A549 (cell line): ENCODE results near the gene NADSYN1. TPM values are rescaled to one million over a fixed set of nuclear protein-coding genes. Genes with fewer than 3 reads are reported as not detected.

Source experiments
- ATAC-seq, 2 experiments: fragments of 200-7000 bp in 1 of 2; fragments of >200 bp in 1 of 2; cut with Nextera tagmentation in 1 of 2; cut with Tn5 transposase in 1 of 2; 3 replicates each; pipeline versions ENCODE4 v1.8.0 to v1.9.1; 2018 to 2020; ENCODE audit warnings: mild to moderate bottlenecking in 1 of 2, moderate library complexity in 1 of 2
- CTCF ChIA-PET: fragments of 300-600 bp; sonication (Branson Sonifier 250); formaldehyde crosslinking; extraction: SDS; loops from one replicate; lab custom pipeline; 2021; ENCODE audit warnings: antibody characterized with exemption, inconsistent platforms; lab: Yijun Ruan, JAX
- POLR2A ChIA-PET: fragments of 350-600 bp; formaldehyde crosslinking; extraction: SDS; loops from one replicate; lab custom pipeline; 2021; ENCODE audit warnings: antibody characterized with exemption, inconsistent platforms; lab: Yijun Ruan, JAX
- DNase-seq, 2 experiments: peaks; one replicate each; pipeline versions ENCODE4 v3.0.0 to v3.0.0-alpha.2; 2011 to 2016; ENCODE audit warnings: low read depth in 1 of 2, low spot score in 1 of 2
- FAIRE-seq: peaks from 2 replicates; lab custom pipeline; 2011; peaks lifted over from hg19 to GRCh38; lab: Jason Lieb, UNC
- H3K27ac ChIP-seq, 2 experiments: fragments of >200 bp; sonication (Bioruptor Twin); formaldehyde crosslinking; 3 replicates each; pipeline ENCODE4 v1.5.1; 2016 to 2017
- H3K4me1 ChIP-seq: fragments of >200 bp; sonication (Bioruptor Twin); formaldehyde crosslinking; 3 replicates; pipeline ENCODE4 v1.6.1; 2016
- H3K4me2 ChIP-seq: fragments of >200 bp; sonication (Bioruptor Twin); formaldehyde crosslinking; 3 replicates; pipeline ENCODE4 v1.6.1; 2016
- H3K4me3 ChIP-seq: fragments of >200 bp; sonication (Bioruptor Twin); formaldehyde crosslinking; 3 replicates; pipeline ENCODE4 v1.5.1; 2016
- H3K9me3 ChIP-seq: fragments of >200 bp; sonication (Bioruptor Twin); formaldehyde crosslinking; 3 replicates; pipeline ENCODE4 v1.6.1; 2016
- BHLHE40 ChIP-seq: IDR thresholded peaks from 2 replicates; pipeline ENCODE4 v1.6.1; 2012; ENCODE audit warnings: low read depth, low read length, inconsistent platforms
- CHD4 ChIP-seq: fragments of 200-600 bp; sonication (generic); IDR thresholded peaks from 2 replicates; pipeline ENCODE4 v1.6.1; 2016; ENCODE audit warnings: antibody characterized with exemption, mild to moderate bottlenecking, borderline replicate concordance
- EHMT2 ChIP-seq: fragments of 200-600 bp; sonication (generic); IDR thresholded peaks from 2 replicates; pipeline ENCODE4 v1.6.1; 2016; ENCODE audit warnings: antibody characterized with exemption, low read depth, mild to moderate bottlenecking, moderate library complexity
- ESRRA ChIP-seq: fragments of 150-350 bp; IDR thresholded peaks from 2 replicates; pipeline ENCODE4 v1.6.1; 2014; ENCODE audit warnings: mild to moderate bottlenecking, low read length, borderline replicate concordance
- FOSL2 ChIP-seq, 2 experiments: fragments of 450-650 bp in 1 of 2; fragments of >200 bp in 1 of 2; sonication (Bioruptor Twin) in 1 of 2; formaldehyde crosslinking; IDR thresholded peaks; 2 replicates each; pipeline versions ENCODE4 v1.5.0 to v1.6.1; 2016 to 2020; ENCODE audit warnings: mild to moderate bottlenecking in 1 of 2, moderate library complexity in 1 of 2
- FOXS1 ChIP-seq: fragments of 250-450 bp; sonication (Bioruptor Pico); IDR thresholded peaks from 2 replicates; pipeline ENCODE4 v1.5.0; 2020; ENCODE audit warnings: mild to moderate bottlenecking, moderate library complexity
- HDAC2 ChIP-seq: fragments of 200-600 bp; sonication (generic); IDR thresholded peaks from 2 replicates; pipeline ENCODE4 v1.6.1; 2016
- HEYL ChIP-seq: fragments of 250-450 bp; sonication (Bioruptor Pico); IDR thresholded peaks from 2 replicates; pipeline ENCODE4 v1.8.0; 2021; ENCODE audit warnings: mild to moderate bottlenecking, moderate library complexity
- HOXA7 ChIP-seq: fragments of 250-450 bp; sonication (Bioruptor Pico); IDR thresholded peaks from 2 replicates; pipeline ENCODE4 v1.5.0; 2020; ENCODE audit warnings: mild to moderate bottlenecking, moderate library complexity
- KDM5A ChIP-seq: fragments of 200-600 bp; sonication (generic); IDR thresholded peaks from 2 replicates; pipeline ENCODE4 v1.6.1; 2016; ENCODE audit warnings: antibody characterized with exemption, mild to moderate bottlenecking
- MAZ ChIP-seq: fragments of 150-350 bp; IDR thresholded peaks from 2 replicates; pipeline ENCODE4 v1.6.1; 2014; ENCODE audit warnings: antibody characterized with exemption, low read depth, low read length, borderline replicate concordance
- NPAS2 ChIP-seq: fragments of 250-450 bp; sonication (Bioruptor Pico); IDR thresholded peaks from 2 replicates; pipeline ENCODE4 v1.8.0; 2022; ENCODE audit warnings: mild to moderate bottlenecking, moderate library complexity, borderline replicate concordance
- POLR2A ChIP-seq: IDR thresholded peaks from 2 replicates; pipeline ENCODE4 v1.6.1; 2012; ENCODE audit warnings: mild to moderate bottlenecking, low read length
- POLR2AphosphoS2 ChIP-seq: conservative IDR thresholded peaks from 2 replicates; pipeline ENCODE4 v1.6.1; 2012; ENCODE audit warnings: low read length, improper control_type of control experiment, inconsistent platforms
- RARB ChIP-seq: fragments of 250-450 bp; sonication (Bioruptor Pico); IDR thresholded peaks from 2 replicates; pipeline ENCODE4 v1.8.0; 2021; ENCODE audit warnings: mild to moderate bottlenecking, moderate library complexity
- RCOR1 ChIP-seq: fragments of 150-350 bp; IDR thresholded peaks from 2 replicates; pipeline ENCODE4 v1.6.1; 2014; ENCODE audit warnings: antibody characterized with exemption, low read length, low read depth
- TFCP2L1 ChIP-seq: fragments of 250-450 bp; sonication (Bioruptor Pico); IDR thresholded peaks from 2 replicates; pipeline ENCODE4 v1.5.0; 2021; ENCODE audit warnings: mild to moderate bottlenecking
- TP53 ChIP-seq: fragments of 250-450 bp; sonication (Bioruptor Pico); IDR thresholded peaks from 2 replicates; pipeline ENCODE4 v1.5.0; 2021; ENCODE audit warnings: mild to moderate bottlenecking, moderate library complexity
- ZFP36 ChIP-seq: fragments of 450-650 bp; IDR thresholded peaks from 2 replicates; pipeline ENCODE4 v1.6.1; 2014; ENCODE audit warnings: borderline replicate concordance; ENCODE audit not compliant: partially characterized antibody
- ZNF302 ChIP-seq: fragments of 250-450 bp; sonication (Bioruptor Pico); IDR thresholded peaks from 2 replicates; pipeline ENCODE4 v1.9.0; 2021; ENCODE audit warnings: inconsistent platforms, mild to moderate bottlenecking, moderate library complexity
- ZSCAN20 ChIP-seq: fragments of 250-450 bp; sonication (Bioruptor Pico); IDR thresholded peaks from 2 replicates; pipeline ENCODE4 v1.8.0; 2022; ENCODE audit warnings: mild to moderate bottlenecking, moderate library complexity
- WGBS: methylation state at CpG from one replicate; pipeline ENCODE4 v1.1.6; 2017; ENCODE audit errors: missing lambda C conversion rate; 5-methylcytosine and 5-hydroxymethylcytosine counted together
- polyA plus RNA-seq, 4 experiments: library from polyadenylated mRNA; depleted of rRNA in 3 of 4; stranded (reverse); fragments of >200 nt; fragmentation: RNase III in 1 of 4; extraction: RNeasy Plus Mini Kit Qiagen cat#74134 plus additional on column Dnase treatment in 1 of 4; gene quantifications; 2 replicates in 3 of 4; 3 replicates in 1 of 4; pipeline ENCODE4 v1.2.3, GENCODE V29; 2011 to 2017
- TF ChIP-seq, protein P1 (sequence below): fragments of 150-350 bp; IDR thresholded peaks from 2 replicates; pipeline ENCODE4 v1.6.1; 2014; ENCODE audit warnings: low read depth, mild to moderate bottlenecking, low read length
- TF ChIP-seq, protein P2 (sequence below): fragments of 450-650 bp; IDR thresholded peaks from 2 replicates; pipeline ENCODE4 v1.6.1; 2014; ENCODE audit warnings: antibody characterized with exemption
- TF ChIP-seq, protein P3 (sequence below): fragments of >200 bp; sonication (Bioruptor Twin); formaldehyde crosslinking; IDR thresholded peaks from 2 replicates; pipeline ENCODE4 v1.6.1; 2016
- TF ChIP-seq, protein P4 (sequence below): IDR thresholded peaks from 2 replicates; pipeline ENCODE4 v1.6.1; 2012
- TF ChIP-seq, protein P5 (sequence below): IDR thresholded peaks from 2 replicates; pipeline ENCODE4 v1.6.1; 2012; ENCODE audit warnings: low read depth, borderline replicate concordance
- TF ChIP-seq, protein P6 (sequence below): fragments of >200 bp; sonication (Bioruptor Twin); formaldehyde crosslinking; IDR thresholded peaks from 3 replicates; pipeline ENCODE4 v1.5.1; 2016

The NADSYN1 gene
- polyA plus RNA-seq, 2 of the 4 experiments (the other 2 are of a cell fraction) = 34.6 to 63.3 TPM

DNA sequence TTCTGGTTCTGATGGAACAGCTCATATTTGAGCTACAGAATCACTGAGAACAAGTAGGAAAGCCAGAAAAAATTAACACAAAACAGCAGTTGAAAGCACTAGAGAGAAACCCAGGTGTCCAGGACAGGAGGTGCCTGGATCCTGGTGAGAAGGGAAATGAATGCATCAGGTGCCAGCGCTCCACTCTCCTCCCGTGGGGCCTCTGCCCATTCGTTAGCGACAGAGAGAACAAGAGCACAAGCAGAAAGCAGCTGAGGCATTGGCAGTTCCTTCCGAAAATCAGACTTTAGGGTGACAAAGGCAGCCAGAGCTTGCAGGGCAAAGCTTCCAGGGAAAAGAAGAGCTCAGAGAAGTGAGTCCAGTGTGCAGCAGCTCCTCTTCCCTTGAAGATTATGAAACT lies 54.1 kb downstream of the NADSYN1 start:
- DNase-seq = no peak
- no peak overlapping the region for H3K4me2 ChIP-seq
- no peak for FAIRE-seq
- POLR2A ChIA-PET = no interaction called here
- TF ChIP-seq, protein P1, sequence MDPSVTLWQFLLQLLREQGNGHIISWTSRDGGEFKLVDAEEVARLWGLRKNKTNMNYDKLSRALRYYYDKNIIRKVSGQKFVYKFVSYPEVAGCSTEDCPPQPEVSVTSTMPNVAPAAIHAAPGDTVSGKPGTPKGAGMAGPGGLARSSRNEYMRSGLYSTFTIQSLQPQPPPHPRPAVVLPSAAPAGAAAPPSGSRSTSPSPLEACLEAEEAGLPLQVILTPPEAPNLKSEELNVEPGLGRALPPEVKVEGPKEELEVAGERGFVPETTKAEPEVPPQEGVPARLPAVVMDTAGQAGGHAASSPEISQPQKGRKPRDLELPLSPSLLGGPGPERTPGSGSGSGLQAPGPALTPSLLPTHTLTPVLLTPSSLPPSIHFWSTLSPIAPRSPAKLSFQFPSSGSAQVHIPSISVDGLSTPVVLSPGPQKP = no peak
- TF ChIP-seq NPAS2 (CRISPR knock-in tag) = no peak
- TF ChIP-seq, protein P2, sequence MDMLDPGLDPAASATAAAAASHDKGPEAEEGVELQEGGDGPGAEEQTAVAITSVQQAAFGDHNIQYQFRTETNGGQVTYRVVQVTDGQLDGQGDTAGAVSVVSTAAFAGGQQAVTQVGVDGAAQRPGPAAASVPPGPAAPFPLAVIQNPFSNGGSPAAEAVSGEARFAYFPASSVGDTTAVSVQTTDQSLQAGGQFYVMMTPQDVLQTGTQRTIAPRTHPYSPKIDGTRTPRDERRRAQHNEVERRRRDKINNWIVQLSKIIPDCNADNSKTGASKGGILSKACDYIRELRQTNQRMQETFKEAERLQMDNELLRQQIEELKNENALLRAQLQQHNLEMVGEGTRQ = no peak
- TF ChIP-seq HEYL (CRISPR knock-in tag) = no peak
- no peak for TF ChIP-seq POLR2AphosphoS2
- TF ChIP-seq, protein P3, sequence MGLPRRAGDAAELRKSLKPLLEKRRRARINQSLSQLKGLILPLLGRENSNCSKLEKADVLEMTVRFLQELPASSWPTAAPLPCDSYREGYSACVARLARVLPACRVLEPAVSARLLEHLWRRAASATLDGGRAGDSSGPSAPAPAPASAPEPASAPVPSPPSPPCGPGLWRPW = no peak
- no peak for TF ChIP-seq FOSL2 (IDR thresholded peaks at IDR 0.05)
- no peak for TF ChIP-seq FOSL2 (CRISPR knock-in tag; IDR thresholded peaks at IDR 0.05)
- no peak for TF ChIP-seq EHMT2
- TF ChIP-seq KDM5A = no peak
- no peak for TF ChIP-seq BHLHE40
- TF ChIP-seq POLR2A = no peak
- no peak for TF ChIP-seq RARB (CRISPR knock-in tag)
- TF ChIP-seq, all 56 proteins: peak for 0
- Histone ChIP-seq H3K9me3 (0 out of 3 replicates have a peak, but pooled peaks cover 6% of the 10 kb centered on the region), H3K4me3 (no peak overlapping the region), H3K4me1 (no peaks in the 10 kb centered on the region), H3K27ac (no peak overlapping the region)
- CTCF ChIA-PET = interaction anchor here (0.9 to 1.5 kb wide), 3 partner anchors 13 to 1193 kb away, joined by 3 read pairs; no protein-coding TSS in a partner anchor
- ATAC-seq = no peak
- WGBS = 91% methylated on average over 5 of the region's 5 CpGs

DNA sequence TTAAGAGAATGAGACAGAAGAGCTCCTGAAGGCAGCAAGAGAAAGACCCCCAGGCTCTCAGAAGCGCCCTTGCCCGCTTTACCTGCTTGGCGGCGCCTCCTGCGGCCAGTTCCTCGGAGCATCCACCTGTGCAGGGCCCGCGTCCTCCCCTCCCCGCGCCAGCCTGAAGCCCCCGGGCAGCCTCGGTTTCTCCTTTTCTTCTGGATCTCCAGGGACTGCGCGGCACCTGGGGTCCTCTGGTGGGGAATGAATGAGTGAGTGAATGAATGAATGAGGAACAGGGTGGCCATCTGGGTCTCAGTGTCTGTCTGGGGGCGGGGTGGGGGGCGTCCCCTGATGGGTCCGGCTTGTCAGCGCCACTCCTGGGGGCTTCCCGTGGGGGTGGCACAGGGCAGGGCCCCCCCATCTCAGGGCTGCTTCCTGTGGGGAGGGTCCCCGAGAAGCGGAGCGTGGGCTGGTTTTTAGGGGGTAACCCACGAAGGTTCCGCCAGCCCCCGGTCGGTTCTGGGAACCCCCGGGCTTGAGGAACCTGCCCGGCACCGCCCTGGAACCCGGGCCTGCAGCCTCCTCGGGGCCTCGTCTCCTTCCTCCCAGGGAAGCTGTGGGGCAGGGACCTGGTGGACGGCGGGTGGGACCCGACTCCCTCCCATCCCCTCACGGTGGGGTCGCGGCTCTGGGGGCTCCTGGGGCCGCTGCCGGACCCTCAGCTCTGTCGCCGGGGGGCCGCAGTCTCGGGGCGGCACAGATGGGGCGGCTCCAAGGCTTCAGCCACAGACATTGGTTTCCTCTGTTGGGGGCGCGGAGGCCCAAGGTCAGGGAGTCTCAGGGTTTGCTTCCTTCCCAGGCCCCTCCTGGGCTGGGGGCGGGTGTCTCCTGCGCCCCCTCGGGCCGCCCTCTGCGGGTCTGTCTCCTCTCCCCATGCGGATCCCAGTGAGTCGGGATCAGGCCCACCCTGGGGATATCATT lies 65.8 kb downstream of the NADSYN1 start:
- ChIA-PET POLR2A (no interaction called here), CTCF (interaction anchor here (1.4 kb wide), 1 partner anchor 62 kb away, joined by 5 read pairs; no protein-coding TSS in a partner anchor)
- H3K4me3 ChIP-seq = no peak overlapping the region
- no peak overlapping the region for H3K27ac ChIP-seq
- H3K4me1 ChIP-seq = no peaks in the 10 kb centered on the region
- no peak for ATAC-seq
- no peaks in the 10 kb centered on the region for H3K9me3 ChIP-seq
- FAIRE-seq = no peak
- TF ChIP-seq TP53 (no peak), POLR2A (no peak), HOXA7 (CRISPR knock-in tag) (no peak), ZSCAN20 (CRISPR knock-in tag) (no peak)
- TF ChIP-seq, protein P1 = no peak
- H3K4me2 ChIP-seq = no peak overlapping the region
- WGBS = 78% methylated on average over 34 of the region's 55 CpGs
- no peak for DNase-seq

DNA sequence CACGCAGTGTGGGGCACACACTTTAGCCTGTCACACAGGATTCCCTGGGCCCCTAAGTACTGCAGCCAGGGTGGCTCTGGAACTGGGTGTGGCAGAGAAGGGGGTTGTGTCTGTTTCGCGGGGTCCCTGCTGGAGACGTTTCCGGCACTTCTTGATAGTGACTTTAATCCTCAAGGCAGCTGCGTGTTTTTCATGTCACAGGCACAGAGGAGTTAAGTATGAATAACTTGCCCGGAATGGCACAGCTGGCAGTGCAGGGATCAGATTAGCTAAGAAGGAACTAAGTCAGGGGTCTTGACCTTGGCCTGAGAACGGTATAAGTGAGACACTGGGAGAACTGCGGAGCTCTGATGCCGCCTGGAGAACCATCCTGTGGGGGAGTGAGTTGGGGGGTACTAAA lies 66.5 kb downstream of the NADSYN1 start:
- POLR2A ChIA-PET = no interaction called here
- ATAC-seq (no peak), DNase-seq (no peak), FAIRE-seq (no peak)
- CTCF ChIA-PET = interaction anchor here (0.5 to 1.4 kb wide), 2 partner anchors 61 to 694 kb away, joined by 3 to 5 read pairs; no protein-coding TSS in a partner anchor
- Histone ChIP-seq H3K4me2 (no peak overlapping the region), H3K4me1 (no peaks in the 10 kb centered on the region), H3K27ac (no peak overlapping the region), H3K4me3 (no peak overlapping the region), H3K9me3 (no peaks in the 10 kb centered on the region)
- whole genome bisulfite sequencing = 72% methylated on average over 10 of the region's 10 CpGs
- TF ChIP-seq ESRRA = no peak
- TF ChIP-seq ZFP36 = no peak
- no peak for TF ChIP-seq CHD4
- TF ChIP-seq, protein P4, sequence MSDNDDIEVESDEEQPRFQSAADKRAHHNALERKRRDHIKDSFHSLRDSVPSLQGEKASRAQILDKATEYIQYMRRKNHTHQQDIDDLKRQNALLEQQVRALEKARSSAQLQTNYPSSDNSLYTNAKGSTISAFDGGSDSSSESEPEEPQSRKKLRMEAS = no peak
- no peak for TF ChIP-seq TFCP2L1 (CRISPR knock-in tag)
- no peak for TF ChIP-seq FOXS1 (CRISPR knock-in tag)
- TF ChIP-seq HDAC2 = no peak
- TF ChIP-seq, protein P5, sequence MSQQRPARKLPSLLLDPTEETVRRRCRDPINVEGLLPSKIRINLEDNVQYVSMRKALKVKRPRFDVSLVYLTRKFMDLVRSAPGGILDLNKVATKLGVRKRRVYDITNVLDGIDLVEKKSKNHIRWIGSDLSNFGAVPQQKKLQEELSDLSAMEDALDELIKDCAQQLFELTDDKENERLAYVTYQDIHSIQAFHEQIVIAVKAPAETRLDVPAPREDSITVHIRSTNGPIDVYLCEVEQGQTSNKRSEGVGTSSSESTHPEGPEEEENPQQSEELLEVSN = no peak
- no peak for TF ChIP-seq MAZ
- TF ChIP-seq, protein P6, sequence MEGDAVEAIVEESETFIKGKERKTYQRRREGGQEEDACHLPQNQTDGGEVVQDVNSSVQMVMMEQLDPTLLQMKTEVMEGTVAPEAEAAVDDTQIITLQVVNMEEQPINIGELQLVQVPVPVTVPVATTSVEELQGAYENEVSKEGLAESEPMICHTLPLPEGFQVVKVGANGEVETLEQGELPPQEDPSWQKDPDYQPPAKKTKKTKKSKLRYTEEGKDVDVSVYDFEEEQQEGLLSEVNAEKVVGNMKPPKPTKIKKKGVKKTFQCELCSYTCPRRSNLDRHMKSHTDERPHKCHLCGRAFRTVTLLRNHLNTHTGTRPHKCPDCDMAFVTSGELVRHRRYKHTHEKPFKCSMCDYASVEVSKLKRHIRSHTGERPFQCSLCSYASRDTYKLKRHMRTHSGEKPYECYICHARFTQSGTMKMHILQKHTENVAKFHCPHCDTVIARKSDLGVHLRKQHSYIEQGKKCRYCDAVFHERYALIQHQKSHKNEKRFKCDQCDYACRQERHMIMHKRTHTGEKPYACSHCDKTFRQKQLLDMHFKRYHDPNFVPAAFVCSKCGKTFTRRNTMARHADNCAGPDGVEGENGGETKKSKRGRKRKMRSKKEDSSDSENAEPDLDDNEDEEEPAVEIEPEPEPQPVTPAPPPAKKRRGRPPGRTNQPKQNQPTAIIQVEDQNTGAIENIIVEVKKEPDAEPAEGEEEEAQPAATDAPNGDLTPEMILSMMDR = no peak
- TF ChIP-seq ZNF302 (CRISPR knock-in tag) = no peak
- TF ChIP-seq FOSL2 (IDR thresholded peaks at IDR 0.05) = no peak
- TF ChIP-seq FOSL2 (CRISPR knock-in tag; IDR thresholded peaks at IDR 0.05) = no peak
- no peak for TF ChIP-seq RCOR1
